Smooth muscle cell of the coronary artery (primary cell): ENCODE data around the gene CPXM2. TPM values are rescaled to one million over a fixed set of nuclear protein-coding genes. Genes with fewer than 3 reads are reported as not detected.

Source experiments
- total RNA-seq: library from RNA; depleted of rRNA; stranded (reverse); fragments of >200 nt; gene quantifications from 2 replicates; pipeline ENCODE4 v1.2.3, GENCODE V29; 2014; ENCODE audit warnings: low replicate concordance

The CPXM2 gene
- 19.4 and 45.6 TPM in 2 replicates for total RNA-seq

GRCh38 chr10:123891144-123892071 lies at the start of gene CPXM2:
Gene CPXM2 (minus strand): TSS chr10:123891807. CDS start chr10:123891659, 148 bp downstream.

Other genes with a start within 250 kb of the CPXM2 start
- not detected in 2 replicates for gene GPR26, start 225.5 kb downstream of the CPXM2 start, total RNA-seq
- 6.8 and 13.0 TPM in 2 replicates for gene CHST15, start 201.8 kb upstream of the CPXM2 start, total RNA-seq